GM13976 (cell line): Measurements from ENCODE around the gene NDRG3.
"Not testable (repeated sequence)": the region's sequence is repeated elsewhere in the genome, so short reads cannot be mapped to it uniquely, and the experiment has no call there.

ENCODE experiments used
- DNase-seq: peaks from one replicate; pipeline ENCODE4 v3.0.0; 2012; ENCODE audit warnings: low spot score
- CTCF ChIP-seq: IDR thresholded peaks from 2 replicates; pipeline ENCODE4 v1.5.1; 2012; ENCODE audit warnings: borderline replicate concordance, mild to moderate bottlenecking; ENCODE audit not compliant: insufficient read depth; ENCODE audit errors: extremely low read depth, missing control alignments, control extremely low read depth
- in situ Hi-C: fragments of 300-500 bp; cut with MboI; formaldehyde crosslinking; loops from one replicate; pipeline ENCODE4 v1.12.0; 2022; ENCODE audit warnings: low sequenced_read_pairs, mixed read lengths, inconsistent platforms; ENCODE audit not compliant: unreplicated experiment

The NDRG3 gene

GRCh38 chr20:36613974-36614373, 131.9 kb downstream of the NDRG3 start:
- TF ChIP-seq CTCF, result no peak
- no peak for DNase-seq
- in situ Hi-C loops, result no loop called here

- in situ Hi-C loops, result no loop called here
- no peak for DNase-seq
- no peak for TF ChIP-seq CTCF
Observed at GRCh38 chr20:36611625-36612024, 134.3 kb downstream of the NDRG3 start.

GRCh38 chr20:36608388-36608728, 137.5 kb downstream of the NDRG3 start:
- in situ Hi-C loops, DNase-seq: not testable (repeated sequence)

- DNase-seq, result no peak
Observed at GRCh38 chr20:36607586-36608387, 138.1 kb downstream of the NDRG3 start.

GRCh38 chr20:36606158-36607066, 139.5 kb downstream of the NDRG3 start:
- in situ Hi-C loops, result no loop called here
- DNase-seq, result no peak
- TF ChIP-seq CTCF, result no peak

More at GRCh38 chr20:36607586-36608387, 138.1 kb downstream of the NDRG3 start:
- in situ Hi-C loops, result no loop called here
- TF ChIP-seq CTCF, result no peak

GRCh38 chr20:36605399-36606157, 140.3 kb downstream of the NDRG3 start, which contains the start of gene RAB5IF:
Gene RAB5IF, plus strand, starts transcription at chr20:36605779. Its CDS starts 173 bp downstream, at chr20:36605952.
- TF ChIP-seq CTCF, result peak; percentile 98

More at GRCh38 chr20:36605399-36606157, 140.3 kb downstream of the NDRG3 start, which contains the start of gene RAB5IF:
- peak; percentile 95 for DNase-seq
- in situ Hi-C loops, result no loop called here
